ENCODE measurements around the gene CCDC195.

DNA sequence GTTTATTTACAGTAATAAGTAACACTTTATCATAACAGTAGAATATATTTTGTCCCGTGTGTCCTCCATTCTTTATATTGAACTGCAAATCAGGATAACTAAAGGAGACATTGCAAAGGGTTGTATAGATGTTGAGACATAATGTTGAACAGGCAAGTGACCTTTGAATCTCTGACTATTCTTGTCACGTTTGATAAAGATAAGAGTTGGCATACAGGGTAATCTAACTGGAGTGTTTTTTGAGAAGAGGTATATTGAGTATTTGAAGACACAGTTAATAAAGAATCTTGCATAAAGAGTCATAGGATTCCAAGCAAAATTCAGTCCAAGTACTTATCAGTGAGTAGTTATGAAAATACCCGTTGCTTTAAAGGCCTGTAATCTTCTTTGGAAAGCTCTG, 21.7 kb downstream of the CCDC195 start:
- TF ChIP-seq, protein P1, sequence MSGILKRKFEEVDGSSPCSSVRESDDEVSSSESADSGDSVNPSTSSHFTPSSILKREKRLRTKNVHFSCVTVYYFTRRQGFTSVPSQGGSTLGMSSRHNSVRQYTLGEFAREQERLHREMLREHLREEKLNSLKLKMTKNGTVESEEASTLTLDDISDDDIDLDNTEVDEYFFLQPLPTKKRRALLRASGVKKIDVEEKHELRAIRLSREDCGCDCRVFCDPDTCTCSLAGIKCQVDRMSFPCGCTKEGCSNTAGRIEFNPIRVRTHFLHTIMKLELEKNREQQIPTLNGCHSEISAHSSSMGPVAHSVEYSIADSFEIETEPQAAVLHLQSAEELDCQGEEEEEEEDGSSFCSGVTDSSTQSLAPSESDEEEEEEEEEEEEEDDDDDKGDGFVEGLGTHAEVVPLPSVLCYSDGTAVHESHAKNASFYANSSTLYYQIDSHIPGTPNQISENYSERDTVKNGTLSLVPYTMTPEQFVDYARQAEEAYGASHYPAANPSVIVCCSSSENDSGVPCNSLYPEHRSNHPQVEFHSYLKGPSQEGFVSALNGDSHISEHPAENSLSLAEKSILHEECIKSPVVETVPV (CRISPR knock-in tag; IDR thresholded peaks at IDR 0.05) = no peak
- TF ChIP-seq, protein P2, sequence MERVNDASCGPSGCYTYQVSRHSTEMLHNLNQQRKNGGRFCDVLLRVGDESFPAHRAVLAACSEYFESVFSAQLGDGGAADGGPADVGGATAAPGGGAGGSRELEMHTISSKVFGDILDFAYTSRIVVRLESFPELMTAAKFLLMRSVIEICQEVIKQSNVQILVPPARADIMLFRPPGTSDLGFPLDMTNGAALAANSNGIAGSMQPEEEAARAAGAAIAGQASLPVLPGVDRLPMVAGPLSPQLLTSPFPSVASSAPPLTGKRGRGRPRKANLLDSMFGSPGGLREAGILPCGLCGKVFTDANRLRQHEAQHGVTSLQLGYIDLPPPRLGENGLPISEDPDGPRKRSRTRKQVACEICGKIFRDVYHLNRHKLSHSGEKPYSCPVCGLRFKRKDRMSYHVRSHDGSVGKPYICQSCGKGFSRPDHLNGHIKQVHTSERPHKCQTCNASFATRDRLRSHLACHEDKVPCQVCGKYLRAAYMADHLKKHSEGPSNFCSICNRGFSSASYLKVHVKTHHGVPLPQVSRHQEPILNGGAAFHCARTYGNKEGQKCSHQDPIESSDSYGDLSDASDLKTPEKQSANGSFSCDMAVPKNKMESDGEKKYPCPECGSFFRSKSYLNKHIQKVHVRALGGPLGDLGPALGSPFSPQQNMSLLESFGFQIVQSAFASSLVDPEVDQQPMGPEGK (CRISPR knock-in tag; IDR thresholded peaks at IDR 0.05; ENCODE audit: borderline replicate concordance) = no peak
- TF ChIP-seq, protein P3, sequence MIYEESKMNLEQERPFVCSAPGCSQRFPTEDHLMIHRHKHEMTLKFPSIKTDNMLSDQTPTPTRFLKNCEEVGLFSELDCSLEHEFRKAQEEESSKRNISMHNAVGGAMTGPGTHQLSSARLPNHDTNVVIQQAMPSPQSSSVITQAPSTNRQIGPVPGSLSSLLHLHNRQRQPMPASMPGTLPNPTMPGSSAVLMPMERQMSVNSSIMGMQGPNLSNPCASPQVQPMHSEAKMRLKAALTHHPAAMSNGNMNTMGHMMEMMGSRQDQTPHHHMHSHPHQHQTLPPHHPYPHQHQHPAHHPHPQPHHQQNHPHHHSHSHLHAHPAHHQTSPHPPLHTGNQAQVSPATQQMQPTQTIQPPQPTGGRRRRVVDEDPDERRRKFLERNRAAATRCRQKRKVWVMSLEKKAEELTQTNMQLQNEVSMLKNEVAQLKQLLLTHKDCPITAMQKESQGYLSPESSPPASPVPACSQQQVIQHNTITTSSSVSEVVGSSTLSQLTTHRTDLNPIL (CRISPR knock-in tag; IDR thresholded peaks at IDR 0.05; ENCODE audit: low read depth) = no peak
- no peak for TF ChIP-seq ZNF8 (CRISPR knock-in tag; IDR thresholded peaks at IDR 0.05)
